ENCODE data around the gene GAL3ST1. TPM values are rescaled to one million over a fixed set of nuclear protein-coding genes. Genes with fewer than 3 reads are reported as not detected.

The GAL3ST1 gene
- total and polyA plus RNA-seq, 2 of the 8 experiments (the other 6 are each of a cell fraction or from before 2014, with no cell fraction given) = 11.0 to 32.5 TPM

- TF ChIP-seq JUN (IDR thresholded peaks at IDR 0.05; ENCODE audit: low read depth, low read length) (no peak), KDM1A (IDR thresholded peaks at IDR 0.05; ENCODE audit: borderline replicate concordance, low read length) (no peak)
Observed at GRCh38 chr22:30572840-30573593, 1.4 kb downstream of the GAL3ST1 start (continued).

Data from H1 (cell line).